K562 (cell line): ENCODE data around the gene HCFC1R1. TPM values are rescaled to one million over a fixed set of nuclear protein-coding genes. Genes with fewer than 3 reads are reported as not detected.

Source experiments
- ATAC-seq: fragments of 200-7000 bp; cut with Tn5 transposase; 3 replicates; pipeline ENCODE4 v1.9.1; 2020; ENCODE audit warnings: moderate library complexity
- BruUV-seq: library from RNA; stranded (reverse); fragments of 400-500 nt; replicated peaks from 2 replicates; lab custom pipeline; 2021; lab: Mats Ljungman, UMichigan
- CTCF ChIA-PET: fragments of 300-600 bp; formaldehyde crosslinking; extraction: SDS; loops from one replicate; lab custom pipeline; 2021; ENCODE audit warnings: low intra/inter-chr PET ratio; lab: Yijun Ruan, JAX
- POLR2A ChIA-PET: fragments of 300-600, 350-650 bp; sonication (Branson Sonifier 250); formaldehyde crosslinking; extraction: SDS; loops from one replicate; lab custom pipeline; 2021; ENCODE audit warnings: antibody characterized with exemption, inconsistent platforms; lab: Yijun Ruan, JAX
- DNase-seq, 4 experiments: peaks; one replicate each; pipeline versions ENCODE4 v3.0.0 to v3.0.0-alpha.2; 2011 to 2018; ENCODE audit warnings: low spot score in 3 of 4, mixed read lengths in 3 of 4; ENCODE audit errors: extremely low read depth in 1 of 4
- FAIRE-seq: peaks from 2 replicates; lab custom pipeline; 2011; peaks lifted over from hg19 to GRCh38; lab: Jason Lieb, UNC
- H2AFZ ChIP-seq: 2 replicates; pipeline ENCODE4 v1.6.0; 2011; ENCODE audit warnings: low read depth, low read length, control low read depth, inconsistent platforms
- H3K27ac ChIP-seq: fragments of 200-600 bp; 3 replicates; pipeline ENCODE4 v1.8.0; 2011; ENCODE audit warnings: low read depth, mild to moderate bottlenecking, control low read depth, inconsistent platforms, low read length, moderate library complexity, mixed read lengths; ENCODE audit errors: extremely low read depth
- H3K27me3 ChIP-seq, 2 experiments: fragments of 300-600 bp in 1 of 2; 2 replicates in 1 of 2; 3 replicates in 1 of 2; pipeline versions ENCODE4 v1.6.0 to v1.8.0; 2011; ENCODE audit warnings: inconsistent platforms in 2 of 2, low read length in 2 of 2, mild to moderate bottlenecking in 1 of 2, mixed read lengths in 1 of 2, moderate library complexity in 1 of 2; ENCODE audit not compliant: control insufficient read depth in 2 of 2, insufficient read depth in 2 of 2
- H3K36me3 ChIP-seq: fragments of 300-600 bp; 3 replicates; pipeline ENCODE4 v1.8.0; 2011; ENCODE audit warnings: mild to moderate bottlenecking, low read length, inconsistent platforms; ENCODE audit not compliant: control insufficient read depth, insufficient read depth
- H3K4me1 ChIP-seq, 2 experiments: fragments of 200-600 bp in 1 of 2; replicated peaks in 1 of 2; 2 replicates in 1 of 2; 3 replicates in 1 of 2; pipeline versions ENCODE4 v1.5.1 to v1.8.0; 2011; ENCODE audit warnings: inconsistent platforms in 2 of 2, low read length in 2 of 2, mild to moderate bottlenecking in 1 of 2, mixed read lengths in 1 of 2, moderate library complexity in 1 of 2; ENCODE audit not compliant: control insufficient read depth in 2 of 2, insufficient read depth in 2 of 2
- H3K4me2 ChIP-seq: 2 replicates; pipeline ENCODE4 v1.6.1; 2011; ENCODE audit warnings: low read length, control low read depth, inconsistent platforms, mixed read lengths; ENCODE audit not compliant: insufficient read depth
- H3K4me3 ChIP-seq: fragments of 200-600 bp; sonication (generic), shearing (Covaris generic); 2 replicates; pipeline ENCODE4 v1.5.1; 2016; ENCODE audit warnings: control low read depth, inconsistent platforms
- H3K79me2 ChIP-seq: fragments of 200-600 bp; 3 replicates; pipeline ENCODE4 v1.8.0; 2011; ENCODE audit warnings: low read length, inconsistent platforms; ENCODE audit not compliant: control insufficient read depth, insufficient read depth
- H3K9ac ChIP-seq, 2 experiments: 2 replicates each; pipeline versions ENCODE4 v1.6.0 to v1.6.1; 2011; ENCODE audit warnings: low read depth in 2 of 2, low read length in 2 of 2, control low read depth in 1 of 2, inconsistent platforms in 1 of 2, mild to moderate bottlenecking in 1 of 2, mixed read lengths in 1 of 2; ENCODE audit not compliant: insufficient read depth in 1 of 2
- H3K9me1 ChIP-seq: one replicate; pipeline ENCODE4 v1.6.0; 2011; ENCODE audit warnings: inconsistent platforms, mild to moderate bottlenecking, low read length, moderate library complexity; ENCODE audit not compliant: control insufficient read depth, insufficient read depth
- H3K9me3 ChIP-seq: replicated peaks from 2 replicates; pipeline ENCODE4 v1.5.1; 2011; ENCODE audit warnings: low read depth, low read length, inconsistent platforms; ENCODE audit not compliant: control insufficient read depth, insufficient read depth
- H4K20me1 ChIP-seq: replicated peaks from 2 replicates; pipeline ENCODE4 v1.6.1; 2011; ENCODE audit warnings: low read length, inconsistent platforms, mixed read lengths; ENCODE audit not compliant: control insufficient read depth, insufficient read depth
- ARID3B ChIP-seq: fragments of 250-450 bp; sonication (Bioruptor Pico); IDR thresholded peaks from 2 replicates; pipeline ENCODE4 v1.4.0; 2020; ENCODE audit warnings: borderline replicate concordance
- MCM5 ChIP-seq: fragments of 450-650 bp; IDR thresholded peaks from 2 replicates; pipeline ENCODE4 v1.6.1; 2016; ENCODE audit warnings: low read depth
- NELFE ChIP-seq: IDR thresholded peaks from 2 replicates; pipeline ENCODE4 v1.6.1; 2011; ENCODE audit warnings: mild to moderate bottlenecking; ENCODE audit not compliant: insufficient read depth, insufficient read length
- POLR2A ChIP-seq: fragments of 450-650 bp; conservative IDR thresholded peaks from 2 replicates; pipeline ENCODE4 v1.6.1; 2016
- SOX6 ChIP-seq: fragments of 450-650 bp; IDR thresholded peaks from 2 replicates; pipeline ENCODE4 v1.6.1; 2014; ENCODE audit warnings: mild to moderate bottlenecking
- SP1 ChIP-seq: sonication (generic); formaldehyde crosslinking; IDR thresholded peaks from 2 replicates; pipeline ENCODE4 v1.8.1; 2022; ENCODE audit warnings: mild to moderate bottlenecking, missing genetic modification reagents
- ZHX1 ChIP-seq: fragments of 150-350 bp; conservative IDR thresholded peaks from 2 replicates; pipeline ENCODE4 v1.6.1; 2014; ENCODE audit warnings: low read length
- ZNF3 ChIP-seq: fragments of 250-450 bp; sonication (Bioruptor Pico); IDR thresholded peaks from 2 replicates; pipeline ENCODE4 v1.5.0; 2021; ENCODE audit warnings: mild to moderate bottlenecking, moderate library complexity
- WGBS: fragments of 100-300 bp; shearing (Covaris generic); methylation state at CpG from one replicate; pipeline ENCODE4 v1.1.6; 2016; ENCODE audit warnings: low coverage, mixed read lengths; ENCODE audit not compliant: insufficient coverage; ENCODE audit errors: missing lambda C conversion rate; 5-methylcytosine and 5-hydroxymethylcytosine counted together
- in situ Hi-C: fragments of 300-500 bp; cut with MboI; formaldehyde crosslinking; loops from 4 replicates; pipeline ENCODE4 v1.15.0; 2018; ENCODE audit warnings: inconsistent platforms, mixed read lengths
- intact Hi-C: fragments of 100-400 bp; cut with micrococcal nuclease; formaldehyde crosslinking; loops from 2 replicates; pipeline ENCODE4 v1.14.2; 2022
- polyA plus RNA-seq, 8 experiments: library from polyadenylated mRNA; depleted of rRNA in 4 of 8; stranded (reverse) in 5 of 8; unstranded in 3 of 8; fragments of >200 nt; fragmentation: Nextera tagmentation in 2 of 8; fragmentation: Illumina TruSeq in 1 of 8; extraction: Ambion mirVana in 2 of 8; extraction: Trizol in 1 of 8; gene quantifications; 2 replicates each; pipeline versions ENCODE4 v1.2.1 to v1.2.3, GENCODE V29; 2011 to 2014; ENCODE audit warnings: inconsistent platforms in 1 of 8, missing spikeins in 1 of 8
- total RNA-seq, 7 experiments: library from RNA; depleted of rRNA in 6 of 7; stranded (reverse); fragments of >200 nt in 6 of 7; fragmentation: Illumina TruSeq in 2 of 7; extraction: Trizol in 2 of 7; gene quantifications; 2 replicates each; pipeline versions ENCODE4 v1.2.1 to v1.2.3, GENCODE V29; 2011 to 2021; ENCODE audit warnings: low replicate concordance in 1 of 7

HCFC1R1 gene
- total and polyA plus RNA-seq, 9 of the 15 experiments (the other 6 are each of a cell fraction or from before 2014, with no cell fraction given), result 2.2 to 29.0 (median 11.2) TPM

- Histone ChIP-seq H3K4me3 (no peak overlapping the region), H3K27ac (no peak overlapping the region), H3K36me3 (peaks cover 71% of the 10 kb centered on the region; the same call in 2 of the 3 replicates), H3K9ac (peak overlapping the region in 1 of 2 experiments; percentile 87; a peak in 2 of 4 replicates), H3K9me3 (no peaks in the 10 kb centered on the region), H3K79me2 (peaks cover 47% of the 10 kb centered on the region), H3K27me3 (no peaks in the 10 kb centered on the region), H3K4me1 (peaks cover 10 to 90% of the 10 kb centered on the region in 2 experiments), H2AFZ (no peak overlapping the region)
- in situ Hi-C loops, result no loop called here
- BruUV-seq, result no TSS peak
- FAIRE-seq, result no peak
- POLR2A ChIA-PET, result interaction anchor here (0.6 to 1.5 kb wide), 4 partner anchors 8 to 38 kb away, joined by 3 to 6 read pairs (median 3); partner anchors contain the start of gene PAQR4
- TF ChIP-seq SOX6 (no peak), ARID3B (no peak), MCM5 (no peak), SP1 (CRISPR knock-in tag) (no peak), ZHX1 (no peak), POLR2A (0 out of 2 replicates have a peak, but pooled peaks have one; percentile 29), ZNF3 (no peak), NELFE (no peak)
- TF ChIP-seq, all 486 proteins: peak for 1
- ATAC-seq (no peak), DNase-seq (no peak)
- Histone ChIP-seq H3K4me2 (no peak overlapping the region), H4K20me1 (peaks cover 4% of the 10 kb centered on the region), H3K9me1 (no peaks in the 10 kb centered on the region)
- WGBS, result 90% methylated on average over 6 of the region's 6 CpGs
- CTCF ChIA-PET, result no interaction called here
- intact Hi-C loops, result no loop called here
Measured at GRCh38 chr16:2977440-2977839, 46.3 kb downstream of the HCFC1R1 start.
